ENCODE data around the gene DLK1.

DNA sequence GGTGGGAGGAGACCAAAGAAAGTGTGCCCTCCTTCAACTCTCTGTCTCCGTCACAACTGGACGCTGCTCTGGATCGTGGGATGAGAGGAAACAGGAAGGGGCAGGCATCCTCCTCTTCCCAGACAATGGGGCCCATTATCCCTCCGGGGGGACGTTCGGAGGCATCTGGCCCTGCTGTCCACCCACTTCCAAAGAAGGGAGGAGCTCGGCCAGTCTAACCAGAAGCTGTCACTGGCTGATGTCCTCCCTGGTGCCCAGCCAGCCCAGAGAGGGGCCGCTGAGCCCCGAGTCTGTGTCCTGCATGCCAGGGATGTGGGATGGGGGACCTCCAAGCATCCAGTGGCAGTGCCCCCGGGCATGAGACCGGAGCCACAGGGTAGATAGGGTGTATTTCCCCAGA, 59.4 kb downstream of the DLK1 start:
- TF ChIP-seq, protein P1, sequence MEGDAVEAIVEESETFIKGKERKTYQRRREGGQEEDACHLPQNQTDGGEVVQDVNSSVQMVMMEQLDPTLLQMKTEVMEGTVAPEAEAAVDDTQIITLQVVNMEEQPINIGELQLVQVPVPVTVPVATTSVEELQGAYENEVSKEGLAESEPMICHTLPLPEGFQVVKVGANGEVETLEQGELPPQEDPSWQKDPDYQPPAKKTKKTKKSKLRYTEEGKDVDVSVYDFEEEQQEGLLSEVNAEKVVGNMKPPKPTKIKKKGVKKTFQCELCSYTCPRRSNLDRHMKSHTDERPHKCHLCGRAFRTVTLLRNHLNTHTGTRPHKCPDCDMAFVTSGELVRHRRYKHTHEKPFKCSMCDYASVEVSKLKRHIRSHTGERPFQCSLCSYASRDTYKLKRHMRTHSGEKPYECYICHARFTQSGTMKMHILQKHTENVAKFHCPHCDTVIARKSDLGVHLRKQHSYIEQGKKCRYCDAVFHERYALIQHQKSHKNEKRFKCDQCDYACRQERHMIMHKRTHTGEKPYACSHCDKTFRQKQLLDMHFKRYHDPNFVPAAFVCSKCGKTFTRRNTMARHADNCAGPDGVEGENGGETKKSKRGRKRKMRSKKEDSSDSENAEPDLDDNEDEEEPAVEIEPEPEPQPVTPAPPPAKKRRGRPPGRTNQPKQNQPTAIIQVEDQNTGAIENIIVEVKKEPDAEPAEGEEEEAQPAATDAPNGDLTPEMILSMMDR (conservative IDR thresholded peaks at IDR 0.05): no peak
- no peak for TF ChIP-seq ZFX (IDR thresholded peaks at IDR 0.05)
